Peyer's patch (tissue), 4 donors: ENCODE measurements around the gene SDC3. TPM values are rescaled to one million over a fixed set of nuclear protein-coding genes. Genes with fewer than 3 reads are reported as not detected.

Source experiments
- DNase-seq, 3 donors: peaks; one replicate each; pipeline ENCODE4 v3.0.0-alpha.2; 2017 to 2019
- H3K27ac ChIP-seq, 4 donors: fragments of 200-600 bp; sonication (generic); one replicate each; pipeline ENCODE4 v1.5.1; 2016 to 2019
- H3K27me3 ChIP-seq, 2 donors: fragments of 200-600 bp; sonication (generic); one replicate each; pipeline ENCODE4 v1.5.1; 2019
- H3K36me3 ChIP-seq, 3 donors: fragments of 200-600 bp; sonication (generic); one replicate each; pipeline ENCODE4 v1.5.1; 2016 to 2019
- H3K4me1 ChIP-seq, 4 donors: fragments of 200-600 bp; sonication (generic); one replicate each; pipeline ENCODE4 v1.5.1; 2016 to 2019
- H3K4me3 ChIP-seq, 4 donors: fragments of 200-600 bp; sonication (generic); 1 replicate in 3 of 4; 2 replicates in 1 of 4; pipeline ENCODE4 v1.5.1; 2016 to 2019; ENCODE audit warnings: mild to moderate bottlenecking in 1 of 4
- H3K9me3 ChIP-seq, 4 donors: fragments of 200-600 bp; sonication (generic); one replicate each; pipeline ENCODE4 v1.5.1; 2016 to 2019; ENCODE audit warnings: mild to moderate bottlenecking in 1 of 4
- CTCF ChIP-seq, 6 experiments: fragments of 450-650 bp in 4 of 6; fragments of 200-600 bp in 2 of 6; sonication (generic) in 1 of 6; IDR thresholded peaks; one replicate each; pipeline ENCODE4 v1.5.1; 2017 to 2019; ENCODE audit warnings: antibody characterized with exemption in 6 of 6, mild to moderate bottlenecking in 3 of 6, moderate library complexity in 1 of 6
- POLR2A ChIP-seq, 2 donors: fragments of 450-650 bp; IDR thresholded peaks; one replicate each; pipeline ENCODE4 v1.5.1; 2017; ENCODE audit warnings: antibody characterized with exemption in 2 of 2, mild to moderate bottlenecking in 2 of 2, moderate library complexity in 2 of 2
- total RNA-seq, 4 donors: library from RNA; depleted of rRNA; stranded (reverse); fragments of >200 nt; gene quantifications; one replicate each; pipeline ENCODE4 v1.1.0, GENCODE V29; 2016

The SDC3 gene
- total RNA-seq, 4 donors from 2014 or later = 4.6 to 12.4 (median 8.9) TPM

GRCh38 chr1:30878016-30878415, 30.5 kb downstream of the SDC3 start:
- no peak overlapping the region for H3K4me3 ChIP-seq
- peak overlapping the region in 2 of 4 donors; percentile 55 to 65 for H3K27ac ChIP-seq
- no peaks in the 10 kb centered on the region for H3K9me3 ChIP-seq
- TF ChIP-seq POLR2A (IDR thresholded peaks at IDR 0.05) (no peak), CTCF (IDR thresholded peaks at IDR 0.05) (no peak)
- H3K27me3 ChIP-seq = no peaks in the 10 kb centered on the region
- no peak for DNase-seq
- peaks cover 0 to 10% (median 0%) of the 10 kb centered on the region in 3 donors for H3K36me3 ChIP-seq
- peaks cover 0 to 25% (median 3%) of the 10 kb centered on the region in 4 donors for H3K4me1 ChIP-seq

- Histone ChIP-seq H3K36me3 (peaks cover 0 to 16% (median 0%) of the 10 kb centered on the region in 3 donors), H3K27me3 (no peaks in the 10 kb centered on the region), H3K4me1 (peaks cover 0 to 25% (median 3%) of the 10 kb centered on the region in 4 donors), H3K4me3 (no peak overlapping the region), H3K27ac (peak overlapping the region in 2 of 4 donors; percentile 55 to 65), H3K9me3 (no peaks in the 10 kb centered on the region)
- DNase-seq = peak in 1 of 3 donors; percentile 77
- TF ChIP-seq CTCF (IDR thresholded peaks at IDR 0.05) (no peak), POLR2A (IDR thresholded peaks at IDR 0.05) (no peak)
Measured at GRCh38 chr1:30877205-30877912, 31.2 kb downstream of the SDC3 start.

- Histone ChIP-seq H3K27me3 (no peaks in the 10 kb centered on the region), H3K4me1 (peaks cover 0 to 25% (median under 1%) of the 10 kb centered on the region in 4 donors), H3K9me3 (no peaks in the 10 kb centered on the region), H3K4me3 (no peak overlapping the region), H3K27ac (peak overlapping the region in 2 of 4 donors; percentile 55 to 65), H3K36me3 (peaks cover 0 to 21% (median 0%) of the 10 kb centered on the region in 3 donors)
- no peak for TF ChIP-seq POLR2A (IDR thresholded peaks at IDR 0.05)
- TF ChIP-seq CTCF (IDR thresholded peaks at IDR 0.05) = no peak
- DNase-seq = no peak
Measured at GRCh38 chr1:30876451-30877204, 31.9 kb downstream of the SDC3 start.

- DNase-seq = no peak
- Histone ChIP-seq H3K36me3 (peaks cover 0 to 21% (median 0%) of the 10 kb centered on the region in 3 donors), H3K27ac (no peak overlapping the region), H3K9me3 (no peaks in the 10 kb centered on the region), H3K4me1 (peaks cover 0 to 25% (median 0%) of the 10 kb centered on the region in 4 donors), H3K4me3 (no peak overlapping the region), H3K27me3 (no peaks in the 10 kb centered on the region)
- TF ChIP-seq POLR2A (IDR thresholded peaks at IDR 0.05) = no peak
- no peak for TF ChIP-seq CTCF (IDR thresholded peaks at IDR 0.05)
Measured at GRCh38 chr1:30875916-30876315, 32.6 kb downstream of the SDC3 start.

GRCh38 chr1:30875197-30875596, 33.4 kb downstream of the SDC3 start:
- DNase-seq = no peak
- Histone ChIP-seq H3K9me3 (no peaks in the 10 kb centered on the region), H3K27me3 (no peaks in the 10 kb centered on the region), H3K36me3 (peaks cover 0 to 21% (median 0%) of the 10 kb centered on the region in 3 donors), H3K27ac (no peak overlapping the region), H3K4me1 (peaks cover 0 to 25% (median 0%) of the 10 kb centered on the region in 4 donors), H3K4me3 (no peak overlapping the region)
- TF ChIP-seq POLR2A (IDR thresholded peaks at IDR 0.05) (no peak), CTCF (IDR thresholded peaks at IDR 0.05) (no peak)
